ENCODE measurements around the gene KRTAP10-6.
"Not testable (repeated sequence)": the region's sequence is repeated elsewhere in the genome, so short reads cannot be mapped to it uniquely, and the experiment has no call there.

Gene KRTAP10-6, protein sequence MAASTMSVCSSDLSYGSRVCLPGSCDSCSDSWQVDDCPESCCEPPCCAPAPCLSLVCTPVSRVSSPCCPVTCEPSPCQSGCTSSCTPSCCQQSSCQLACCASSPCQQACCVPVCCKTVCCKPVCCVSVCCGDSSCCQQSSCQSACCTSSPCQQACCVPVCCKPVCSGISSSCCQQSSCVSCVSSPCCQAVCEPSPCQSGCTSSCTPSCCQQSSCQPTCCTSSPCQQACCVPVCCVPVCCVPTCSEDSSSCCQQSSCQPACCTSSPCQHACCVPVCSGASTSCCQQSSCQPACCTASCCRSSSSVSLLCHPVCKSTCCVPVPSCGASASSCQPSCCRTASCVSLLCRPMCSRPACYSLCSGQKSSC

DNA sequence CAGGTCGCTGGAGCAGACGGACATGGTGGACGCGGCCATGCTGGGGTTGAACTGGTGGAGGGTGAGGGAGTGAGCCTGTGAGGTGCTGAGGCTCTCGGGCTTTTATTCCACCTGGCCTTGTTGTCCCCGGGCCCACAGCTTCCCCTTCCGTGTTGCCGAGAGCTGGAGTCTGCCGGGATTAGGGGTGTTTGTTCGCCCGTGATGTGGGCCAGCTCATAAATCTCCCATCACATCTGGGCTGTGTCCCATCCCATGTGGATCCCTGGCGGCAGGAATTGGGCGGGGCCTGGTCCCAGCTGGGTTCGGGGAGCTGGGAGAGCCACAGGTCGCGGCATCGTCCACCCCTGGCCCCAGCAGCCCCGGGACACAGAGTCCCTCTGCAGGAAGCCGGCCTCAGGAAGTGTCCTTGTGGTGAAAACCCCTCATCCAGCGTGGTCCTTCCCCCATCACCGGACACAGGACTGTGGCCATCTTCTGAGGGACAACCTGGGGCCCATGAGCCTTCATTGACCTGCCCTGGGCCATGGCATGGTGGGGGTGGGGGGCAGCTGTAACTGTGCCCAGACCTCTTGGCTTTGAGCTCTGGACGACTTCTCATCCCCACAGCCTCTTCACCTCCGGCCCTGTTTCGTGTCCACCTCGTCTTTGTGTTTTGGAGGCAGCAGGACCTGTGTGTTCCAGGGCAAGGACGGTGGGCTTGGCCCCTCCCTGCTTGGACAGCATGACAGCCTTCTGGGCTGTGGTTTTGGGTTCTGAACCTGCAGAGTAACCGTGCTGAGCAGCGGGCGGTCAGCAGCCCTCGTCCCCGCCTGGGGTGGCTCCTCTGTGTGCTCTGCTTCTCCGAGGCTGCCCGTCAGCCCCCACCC is at the start of gene KRTAP10-6:
TSS of gene KRTAP10-6 (minus strand) at position 60 of the 866 bp plus-strand sequence. CDS start at position 39, 21 bp downstream.
- in situ Hi-C loops (cut with MboI; ENCODE audit: low sequenced_read_pairs): no loop called here

DNA sequence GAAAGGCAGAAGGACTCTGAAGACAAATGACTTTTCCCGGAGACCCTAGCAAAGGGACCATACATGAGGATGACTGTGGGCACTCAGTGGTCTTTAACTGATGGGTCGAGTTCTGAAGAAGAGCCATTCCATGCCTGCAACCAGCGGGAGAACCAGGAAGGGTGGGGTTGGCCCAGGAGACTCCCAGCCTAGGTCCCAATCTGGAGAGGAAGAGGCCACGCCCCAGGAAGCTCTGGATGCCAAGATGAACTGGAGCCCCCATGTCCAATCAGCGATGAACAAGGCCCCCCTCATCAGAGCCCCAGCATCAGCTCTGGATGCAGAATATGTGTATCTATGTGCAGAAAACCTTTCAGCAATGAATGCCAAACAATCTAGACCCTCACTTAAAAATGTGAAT is 48.5 kb upstream of the KRTAP10-6 start:
- in situ Hi-C loops (cut with MboI; ENCODE audit: low sequenced_read_pairs): no loop called here

DNA sequence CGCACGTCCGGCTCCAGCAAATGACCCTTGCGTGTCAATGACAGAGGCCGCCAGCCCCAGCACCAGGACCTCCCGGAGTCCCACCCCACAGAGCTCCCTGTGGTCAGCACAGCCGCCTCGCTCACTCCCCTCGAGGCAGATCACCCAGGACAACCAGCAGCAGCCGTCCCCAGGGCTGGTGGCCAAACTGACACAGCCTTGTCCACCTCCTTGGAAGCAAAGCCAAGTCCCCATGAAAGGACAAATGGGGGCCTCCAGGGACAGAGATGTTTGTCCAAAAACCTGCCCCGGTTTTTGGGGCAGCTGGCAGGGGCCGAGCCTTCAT is 47.0 kb upstream of the KRTAP10-6 start:
- in situ Hi-C loops (cut with MboI; ENCODE audit: low sequenced_read_pairs): no loop called here

DNA sequence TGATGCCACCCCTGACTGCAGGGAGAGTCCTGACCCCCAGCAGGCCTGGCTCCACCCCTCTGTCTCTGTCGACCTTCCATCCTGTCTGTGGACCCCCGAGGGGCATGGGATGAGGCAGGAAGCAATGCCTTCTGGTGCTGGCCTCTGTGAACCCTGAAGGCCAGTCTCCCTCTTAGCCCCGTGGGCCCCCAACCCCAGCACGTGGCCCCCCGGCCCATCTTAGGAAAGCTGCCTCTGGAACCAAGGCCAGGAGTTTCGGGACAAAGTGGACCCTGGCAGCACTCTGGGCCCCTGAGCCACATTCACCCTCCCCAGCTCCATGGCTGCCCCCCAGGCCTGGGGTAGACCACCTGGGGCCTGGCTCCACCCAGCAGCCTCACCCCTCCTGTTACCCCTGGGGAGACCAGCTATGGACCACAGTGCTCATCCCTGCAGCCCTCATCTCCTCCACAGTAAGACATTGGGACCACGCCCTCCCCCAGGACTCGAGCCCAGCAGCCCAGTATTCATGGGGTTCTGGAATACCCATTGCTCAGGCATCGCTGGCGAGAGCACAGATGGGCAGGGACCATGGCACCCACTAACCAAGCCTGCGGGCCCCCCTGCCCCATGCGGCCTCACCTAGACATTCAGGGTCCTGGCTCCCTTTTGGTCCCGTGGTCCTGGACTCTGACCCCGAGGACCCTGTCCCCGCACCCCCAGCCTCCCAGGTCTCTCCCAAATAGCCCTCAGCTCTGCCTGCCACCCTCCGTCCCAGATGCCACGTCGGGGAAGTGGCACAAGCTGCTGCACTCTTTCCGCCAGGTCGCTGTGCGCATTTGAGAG is 46.4 kb upstream of the KRTAP10-6 start:
- in situ Hi-C loops (cut with MboI; ENCODE audit: low sequenced_read_pairs): not testable (repeated sequence)

DNA sequence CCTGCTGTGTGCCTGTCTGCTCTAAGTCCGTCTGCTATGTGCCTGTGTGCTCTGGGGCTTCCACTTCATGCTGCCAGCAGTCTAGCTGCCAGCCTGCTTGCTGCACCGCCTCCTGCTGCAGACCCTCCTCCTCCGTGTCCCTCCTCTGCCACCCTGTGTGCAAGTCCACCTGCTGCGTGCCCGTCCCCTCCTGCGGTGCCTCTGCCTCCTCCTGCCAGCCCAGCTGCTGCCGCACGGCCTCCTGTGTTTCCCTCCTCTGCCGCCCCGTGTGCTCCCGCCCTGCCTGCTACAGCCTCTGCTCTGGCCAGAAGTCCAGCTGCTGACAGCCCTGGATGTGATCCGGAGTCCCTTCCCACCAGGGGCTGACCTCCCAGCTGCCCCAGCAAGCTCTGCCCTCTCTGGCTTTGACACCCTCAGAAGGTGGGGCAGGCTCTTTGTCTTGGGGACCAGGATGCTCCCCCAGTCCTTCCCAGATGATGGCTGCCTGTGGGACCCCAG is 45.6 kb upstream of the KRTAP10-6 start:
- in situ Hi-C loops (cut with MboI; ENCODE audit: low sequenced_read_pairs): not testable (repeated sequence)

DNA sequence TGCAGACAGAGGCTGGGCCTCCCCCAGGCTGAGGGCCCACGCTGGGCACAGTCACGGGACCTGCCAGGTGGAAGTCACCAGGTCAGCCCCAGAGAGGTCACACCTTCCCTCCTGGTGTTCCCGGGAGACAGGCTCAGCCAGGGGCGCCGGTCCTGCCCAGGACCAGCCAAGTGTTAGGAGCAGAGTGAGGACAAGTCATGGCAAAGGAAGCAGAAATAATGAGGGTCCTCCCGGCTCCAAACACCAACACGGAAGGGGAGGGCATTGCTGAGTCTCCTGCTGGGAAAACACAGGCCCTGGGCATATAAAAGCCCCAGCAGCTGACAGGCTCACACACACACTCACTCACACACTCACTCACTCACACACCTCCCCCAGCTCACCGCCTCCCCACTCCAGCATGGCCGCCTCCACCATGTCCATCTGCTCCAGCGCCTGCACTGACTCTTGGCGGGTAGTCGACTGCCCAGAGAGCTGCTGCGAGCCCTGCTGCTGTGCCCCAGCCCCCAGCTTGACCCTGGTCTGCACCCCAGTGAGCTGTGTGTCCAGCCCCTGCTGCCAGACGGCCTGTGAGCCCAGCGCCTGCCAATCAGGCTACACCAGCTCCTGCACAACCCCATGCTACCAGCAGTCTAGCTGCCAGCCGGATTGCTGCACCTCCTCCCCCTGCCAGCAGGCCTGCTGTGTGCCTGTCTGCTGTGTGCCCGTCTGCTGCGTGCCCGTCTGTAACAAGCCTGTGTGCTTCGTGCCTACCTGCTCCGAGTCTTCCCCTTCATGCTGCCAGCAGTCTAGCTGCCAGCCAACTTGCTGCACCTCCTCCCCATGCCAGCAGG is 44.9 kb upstream of the KRTAP10-6 start, which contains the start of gene KRTAP10-10:
TSS of gene KRTAP10-10 (plus strand) at position 339 of the 833 bp plus-strand sequence. CDS start at position 401, 62 bp downstream.
- in situ Hi-C loops (cut with MboI; ENCODE audit: low sequenced_read_pairs): no loop called here

DNA sequence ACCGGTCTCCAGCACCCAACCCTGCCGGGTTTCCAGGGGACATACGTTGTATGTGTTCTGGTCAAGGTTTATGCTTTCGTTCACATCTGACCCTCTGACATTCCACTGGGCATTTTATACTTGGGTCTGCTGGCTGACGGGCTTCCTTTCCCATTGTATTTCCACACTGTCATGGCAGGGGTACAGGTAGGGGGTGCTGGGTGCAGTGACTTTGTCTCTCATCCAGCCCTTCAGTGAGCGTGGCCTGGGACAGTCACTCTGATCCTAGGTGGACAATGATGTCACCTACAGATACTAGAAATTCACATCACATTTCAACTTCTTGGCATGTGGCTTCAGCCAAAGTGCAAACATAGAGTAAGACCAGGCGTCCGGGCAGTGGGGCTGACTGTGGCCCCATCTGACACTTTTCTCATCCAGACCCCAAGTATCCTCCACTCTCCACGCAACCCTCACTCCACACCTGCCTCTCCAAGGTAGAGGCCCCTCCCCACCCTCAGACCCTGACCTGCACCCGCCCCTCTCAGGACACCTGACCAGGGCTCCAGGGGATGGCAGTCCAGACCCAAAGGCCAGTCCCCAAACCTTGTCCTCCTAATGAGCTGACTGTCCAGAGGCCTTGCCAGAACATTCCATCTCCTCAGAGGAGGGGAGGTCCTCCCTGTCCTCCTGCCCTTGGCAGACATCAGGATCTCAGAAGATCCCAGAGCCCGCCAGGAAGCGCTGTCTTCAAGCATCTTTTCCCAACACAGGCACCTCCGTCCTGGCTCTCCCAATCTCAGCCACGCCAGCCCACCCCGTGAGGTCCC is 44.1 kb upstream of the KRTAP10-6 start:
- in situ Hi-C loops (cut with MboI; ENCODE audit: low sequenced_read_pairs): no loop called here

DNA sequence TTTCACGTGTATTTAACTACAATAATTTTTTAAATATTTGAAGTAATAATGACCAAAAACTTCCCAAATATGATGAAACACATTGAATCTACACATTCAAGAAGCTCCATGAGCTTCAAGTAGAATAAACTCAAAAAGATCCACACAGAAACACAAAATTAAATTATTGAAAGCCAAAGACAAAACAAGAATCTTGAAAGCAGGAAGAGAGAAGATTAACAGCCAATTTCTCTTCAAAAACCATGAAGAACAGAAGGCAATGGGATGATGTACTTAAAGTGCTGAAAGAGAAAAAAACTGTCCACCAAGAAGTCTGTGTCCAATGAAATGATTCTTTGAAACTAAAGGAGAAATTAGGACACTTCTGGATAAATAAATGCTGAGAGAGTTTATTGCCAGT is 39.8 kb upstream of the KRTAP10-6 start:
- in situ Hi-C loops (cut with MboI; ENCODE audit: low sequenced_read_pairs): no loop called here

DNA sequence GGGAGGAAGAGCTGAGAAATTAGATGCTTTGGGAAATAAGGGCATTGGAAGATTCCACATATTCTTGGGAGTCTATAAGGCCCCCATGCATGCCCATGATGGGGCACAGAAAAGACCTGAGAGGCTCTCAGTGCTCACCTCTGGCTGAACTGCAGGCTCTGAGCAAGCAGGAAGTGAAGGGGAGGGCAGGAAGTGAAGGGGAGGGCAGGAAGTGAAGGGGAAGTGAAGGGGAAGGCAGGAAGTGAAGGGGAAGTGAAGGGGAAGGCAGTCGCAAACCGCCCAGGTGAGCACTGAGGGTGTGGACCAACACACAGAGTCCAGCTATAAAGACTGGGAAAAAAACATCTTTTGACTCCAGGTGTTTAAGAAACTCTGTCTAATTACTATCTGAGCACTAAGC is 38.1 kb upstream of the KRTAP10-6 start:
- in situ Hi-C loops (cut with MboI; ENCODE audit: low sequenced_read_pairs): no loop called here

DNA sequence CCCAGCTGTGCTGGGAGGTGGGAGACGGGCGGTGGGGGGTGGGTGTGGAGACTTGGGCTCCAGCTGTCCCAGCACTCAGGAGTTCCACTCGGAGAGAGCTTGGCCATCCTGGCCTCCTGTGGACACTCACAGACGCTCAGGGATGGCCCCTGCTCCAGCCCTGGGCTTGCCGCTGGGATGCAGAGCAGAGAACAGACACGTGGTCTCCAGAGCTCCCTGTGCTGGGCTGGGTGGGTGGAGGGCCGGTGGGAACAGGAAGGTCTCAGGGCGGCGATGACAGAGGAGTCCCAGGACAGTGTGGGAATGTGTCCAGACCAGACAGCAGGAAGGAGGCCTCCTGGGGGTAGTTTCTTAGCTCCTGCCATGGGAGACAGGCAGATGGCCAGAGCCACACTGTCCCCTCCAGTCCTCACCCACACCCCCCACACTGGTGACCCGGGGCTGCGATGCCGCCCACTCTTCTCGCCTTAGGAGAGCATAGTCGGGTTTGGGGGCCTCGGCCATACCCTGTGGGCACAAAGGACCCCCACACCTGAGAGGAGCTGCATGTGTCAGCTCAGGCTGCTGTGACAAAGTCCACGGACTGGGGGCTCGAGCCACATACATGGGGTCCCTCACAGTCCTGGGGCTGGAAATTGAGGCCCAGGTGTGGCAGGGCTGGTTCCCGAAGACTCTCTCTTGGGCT is 36.5 kb upstream of the KRTAP10-6 start:
- in situ Hi-C loops (cut with MboI; ENCODE audit: low sequenced_read_pairs): no loop called here

DNA sequence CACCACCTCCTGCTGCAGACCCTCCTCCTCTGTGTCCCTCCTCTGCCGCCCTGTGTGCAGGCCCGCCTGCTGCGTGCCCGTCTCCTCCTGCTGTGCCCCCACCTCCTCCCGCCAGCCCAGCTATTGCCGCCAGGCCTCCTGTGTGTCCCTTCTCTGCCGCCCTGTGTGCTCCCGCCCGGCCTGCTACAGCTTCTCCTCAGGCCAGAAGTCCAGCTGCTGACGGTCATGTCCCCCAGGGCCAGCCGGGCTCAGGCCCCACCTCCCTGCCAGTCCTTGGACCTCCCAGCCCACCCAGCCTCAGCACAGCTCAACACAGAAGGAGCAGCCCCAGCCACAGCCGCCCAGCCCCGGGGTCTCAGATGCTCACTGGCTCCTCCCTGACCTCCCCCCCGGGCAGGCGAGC is 35.5 kb upstream of the KRTAP10-6 start:
- in situ Hi-C loops (cut with MboI; ENCODE audit: low sequenced_read_pairs): not testable (repeated sequence)

DNA sequence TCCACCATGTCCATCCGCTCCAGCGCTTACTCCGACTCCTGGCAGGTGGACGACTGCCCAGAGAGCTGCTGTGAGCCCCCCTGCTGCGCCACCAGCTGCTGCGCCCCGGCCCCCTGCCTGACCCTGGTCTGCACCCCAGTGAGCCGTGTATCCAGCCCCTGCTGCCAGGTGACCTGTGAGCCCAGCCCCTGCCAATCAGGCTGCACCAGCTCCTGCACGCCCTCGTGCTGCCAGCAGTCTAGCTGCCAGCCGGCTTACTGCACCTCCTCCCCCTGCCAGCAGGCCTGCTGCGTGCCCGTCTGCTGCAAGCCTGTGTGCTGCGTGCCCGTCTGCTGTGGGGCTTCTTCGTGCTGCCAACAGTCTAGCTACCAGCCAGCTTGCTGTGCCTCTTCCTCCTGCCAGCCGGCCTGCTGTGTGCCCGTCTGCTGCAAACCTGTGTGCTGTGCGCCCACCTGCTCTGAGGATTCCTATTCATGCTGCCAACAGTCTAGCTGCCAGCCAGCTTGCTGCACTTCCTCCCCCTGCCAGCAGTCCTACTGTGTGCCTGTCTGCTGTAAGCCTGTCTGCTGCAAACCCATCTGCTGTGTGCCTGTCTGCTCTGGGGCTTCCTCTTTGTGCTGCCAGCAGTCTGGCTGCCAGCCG is 35.0 kb upstream of the KRTAP10-6 start:
- in situ Hi-C loops (cut with MboI; ENCODE audit: low sequenced_read_pairs): not testable (repeated sequence)

DNA sequence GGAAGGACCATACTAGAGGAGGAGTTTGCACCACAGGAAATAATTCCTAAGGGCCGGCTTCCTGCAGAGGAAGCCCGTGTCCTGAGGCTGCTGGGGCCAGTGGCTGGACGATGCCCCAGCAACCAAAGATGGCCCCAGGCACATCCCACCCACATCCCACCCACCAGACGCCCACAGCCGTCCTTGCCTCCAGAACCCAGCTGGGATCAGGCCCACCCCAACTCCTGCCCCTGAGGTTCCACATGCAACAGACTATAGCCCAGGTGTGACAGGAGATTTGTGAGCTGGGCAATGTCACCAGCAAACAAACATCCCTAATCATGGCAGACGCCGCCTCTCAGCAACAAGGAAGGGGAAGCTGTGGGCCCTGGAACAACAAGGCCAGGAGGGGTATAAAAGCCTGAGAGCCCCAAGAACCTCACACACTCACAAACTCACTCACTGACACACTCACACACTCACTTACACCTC is 34.4 kb upstream of the KRTAP10-6 start, which contains the start of gene KRTAP10-9:
TSS of gene KRTAP10-9 (plus strand) at position 421 of the 471 bp plus-strand sequence. CDS start 79 bp downstream, outside the sequence.
- in situ Hi-C loops (cut with MboI; ENCODE audit: low sequenced_read_pairs): no loop called here

DNA sequence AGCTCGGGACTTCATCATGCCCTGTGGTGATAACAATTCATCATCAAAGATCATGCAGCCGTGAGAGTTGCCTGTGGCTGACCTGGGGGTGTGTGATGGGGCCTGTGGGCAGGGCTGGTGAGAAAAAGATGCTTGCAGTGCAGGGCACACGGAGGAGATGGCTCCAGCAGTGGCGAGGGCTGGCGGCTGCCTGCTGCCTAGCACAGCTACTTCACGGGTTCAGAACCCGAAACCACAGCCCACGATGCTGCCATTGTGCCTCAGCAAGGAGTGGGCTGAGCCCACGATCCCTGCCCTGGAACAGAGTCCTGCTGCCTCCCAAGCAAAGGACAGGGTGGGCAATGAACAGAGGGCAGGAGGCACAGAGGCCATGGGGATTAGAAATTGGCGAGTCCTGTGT is 34.0 kb upstream of the KRTAP10-6 start:
- in situ Hi-C loops (cut with MboI; ENCODE audit: low sequenced_read_pairs): no loop called here

DNA sequence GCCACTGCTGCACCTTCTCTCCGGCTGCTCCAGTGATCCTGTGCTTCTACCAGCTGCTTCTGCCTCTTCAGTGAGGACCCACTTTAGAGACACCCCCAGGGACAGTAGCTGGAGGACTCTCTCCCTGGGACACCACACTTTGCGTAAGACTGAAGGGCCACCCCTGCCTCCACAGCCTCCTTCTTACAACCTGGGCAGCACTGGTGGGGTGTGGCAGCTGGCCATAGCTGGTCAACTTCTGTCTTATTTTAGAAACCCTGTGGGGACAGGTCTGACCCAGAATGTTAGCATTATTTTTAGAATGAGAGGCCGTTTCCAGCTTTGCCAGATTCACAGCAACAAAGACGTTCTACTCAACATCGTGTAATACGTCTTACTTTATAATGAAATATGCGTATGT is 33.5 kb upstream of the KRTAP10-6 start:
- in situ Hi-C loops (cut with MboI; ENCODE audit: low sequenced_read_pairs): no loop called here

DNA sequence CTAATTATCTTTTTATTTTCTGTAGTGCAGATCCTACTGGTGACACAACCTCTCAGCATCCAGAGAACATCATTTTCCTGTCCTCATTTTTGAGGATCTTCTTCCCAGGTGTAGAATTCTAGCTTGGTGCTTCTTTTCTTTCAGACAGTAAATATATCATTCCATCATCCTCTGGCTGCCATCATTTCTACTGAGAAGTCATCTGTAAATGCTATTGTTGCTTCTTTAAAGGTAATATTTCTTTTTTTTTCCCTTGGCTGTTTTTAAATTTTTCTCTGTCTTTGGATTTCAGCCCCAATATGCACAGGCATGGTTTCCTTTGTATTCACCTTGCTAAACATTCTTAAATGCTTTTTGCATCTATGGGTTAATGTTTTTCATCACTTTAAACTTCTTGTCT is 31.3 kb upstream of the KRTAP10-6 start:
- in situ Hi-C loops (cut with MboI; ENCODE audit: low sequenced_read_pairs): no loop called here

DNA sequence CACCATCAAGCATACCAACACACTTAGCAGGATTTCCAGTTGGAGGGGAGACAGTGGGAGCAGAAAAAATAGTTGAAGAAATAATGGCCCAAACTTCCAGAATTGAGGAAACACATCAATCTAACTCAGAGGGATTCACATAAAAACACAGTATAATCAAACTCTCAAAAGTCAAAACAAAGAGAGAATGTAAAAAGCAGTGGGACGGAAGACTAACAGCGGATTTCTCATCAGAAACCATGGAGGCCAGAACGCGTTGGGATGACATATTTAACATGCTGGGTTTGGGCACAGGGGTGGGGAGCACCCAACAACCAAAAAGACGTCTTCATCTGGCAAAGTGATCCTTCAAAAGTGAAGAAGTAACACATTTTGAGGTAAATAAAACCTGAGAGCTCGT is 27.6 kb upstream of the KRTAP10-6 start:
- in situ Hi-C loops (cut with MboI; ENCODE audit: low sequenced_read_pairs): no loop called here

DNA sequence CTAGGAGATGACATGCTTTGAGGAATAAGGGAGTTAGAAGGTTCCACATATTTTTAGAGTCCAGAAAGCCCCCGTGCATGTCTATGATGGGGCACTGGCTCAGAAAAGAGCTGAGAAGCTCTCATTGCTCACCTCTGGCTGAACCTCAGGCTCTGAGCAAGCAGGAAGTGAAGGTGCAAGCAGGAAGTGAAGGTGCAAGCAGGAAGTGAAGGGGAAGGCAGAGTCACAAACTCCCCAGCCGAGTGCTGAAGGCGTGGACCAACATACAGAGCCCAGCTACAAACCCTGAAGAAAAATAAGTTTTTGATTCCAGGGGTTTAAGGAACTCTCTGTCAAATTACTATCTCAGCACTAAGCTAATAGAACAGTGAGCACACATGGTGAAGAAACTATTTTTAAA is 26.6 kb upstream of the KRTAP10-6 start:
- in situ Hi-C loops (cut with MboI; ENCODE audit: low sequenced_read_pairs): no loop called here

All from hTERT RPE-1 (cell line).